ENCODE data around the gene PLCB2. TPM values are rescaled to one million over a fixed set of nuclear protein-coding genes. Genes with fewer than 3 reads are reported as not detected.

PLCB2 gene
- total RNA-seq, 3 donors from 2014 or later (not counting 1 experiment from before 2014, with no cell fraction given): 345 to 440 (median 432) TPM

DNA sequence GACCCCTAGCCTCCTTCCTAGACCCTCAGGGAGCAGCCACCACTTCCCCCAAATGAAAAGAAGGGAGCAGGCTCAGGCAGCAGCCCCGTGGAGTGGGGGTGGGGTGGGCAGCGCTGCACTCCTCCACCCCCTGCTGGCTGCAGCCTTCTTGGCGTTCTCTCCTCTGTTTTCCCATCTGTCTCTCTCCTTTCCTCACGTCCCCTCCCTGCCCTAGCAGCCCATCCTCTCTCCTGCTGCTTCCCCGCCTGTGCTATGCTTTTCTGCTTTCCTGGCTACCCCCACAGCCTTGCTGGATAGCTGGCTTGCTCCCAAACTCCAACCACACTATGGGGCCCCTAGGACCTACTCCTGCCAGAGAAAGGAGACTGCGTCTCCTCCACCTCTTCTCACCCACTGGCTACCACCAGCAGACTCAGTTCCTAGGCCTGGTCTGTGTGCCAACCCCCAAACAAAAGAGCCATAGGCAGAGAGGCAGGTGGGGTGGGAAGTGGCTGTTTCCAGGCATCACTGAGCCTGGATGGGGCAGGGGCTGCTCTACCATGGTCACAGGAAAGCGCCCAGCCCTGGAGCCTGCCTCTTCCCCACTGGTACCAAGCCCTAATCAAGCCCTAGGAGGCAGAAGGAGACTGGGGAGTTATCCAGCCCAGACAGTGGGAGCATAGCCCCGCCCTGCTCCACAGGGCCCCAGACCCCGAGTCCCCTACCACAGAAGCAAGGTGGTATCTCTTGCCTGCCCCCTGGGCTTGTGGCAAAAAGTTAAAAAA, 46.9 kb upstream of the PLCB2 start:
- TF ChIP-seq CTCF (IDR thresholded peaks at IDR 0.05): no peak
- Mint-ChIP-seq H3K27ac (no peak overlapping the region), H3K9me3 (no peaks in the 10 kb centered on the region), H3K36me3 (no peaks in the 10 kb centered on the region), H3K4me3 (no peak overlapping the region), H3K27me3 (ENCODE audit: low read depth in 2 of 2) (peaks cover 0 to 9% of the 10 kb centered on the region in 2 donors), H3K4me1 (peaks cover 10 to 21% of the 10 kb centered on the region in 2 donors)
- no peak for ATAC-seq
- WGBS (ENCODE audit: insufficient coverage): 51% methylated on average over 7 of the region's 9 CpGs
- no peak for DNase-seq
- Histone ChIP-seq H3K27me3 (ENCODE audit: control insufficient read depth, insufficient read depth, low read length) (no peaks in the 10 kb centered on the region), H3K36me3 (ENCODE audit: control insufficient read depth, insufficient read depth, low read length) (no peaks in the 10 kb centered on the region), H3K9me3 (ENCODE audit: control insufficient read depth, insufficient read depth, low read length) (no peaks in the 10 kb centered on the region), H3K4me3 (ENCODE audit: low read length) (no peak overlapping the region), H3K27ac (ENCODE audit: low read length) (no peak overlapping the region), H3K4me1 (ENCODE audit: control insufficient read depth, insufficient read depth, low read length) (peaks cover 18% of the 10 kb centered on the region)
- intact Hi-C loops (cut with micrococcal nuclease): no loop called here

GRCh38 chr15:40353697-40354096, 46.0 kb upstream of the PLCB2 start:
- Histone ChIP-seq H3K27me3 (ENCODE audit: control insufficient read depth, insufficient read depth, low read length) (no peaks in the 10 kb centered on the region), H3K4me3 (ENCODE audit: low read length) (no peak overlapping the region), H3K27ac (ENCODE audit: low read length) (no peak overlapping the region), H3K9me3 (ENCODE audit: control insufficient read depth, insufficient read depth, low read length) (no peaks in the 10 kb centered on the region), H3K36me3 (ENCODE audit: control insufficient read depth, insufficient read depth, low read length) (no peaks in the 10 kb centered on the region), H3K4me1 (ENCODE audit: control insufficient read depth, insufficient read depth, low read length) (peaks cover 14% of the 10 kb centered on the region)
- ATAC-seq: no peak
- no peaks in the 10 kb centered on the region for H3K9me3 Mint-ChIP-seq
- DNase-seq: no peak
- H3K36me3 Mint-ChIP-seq: no peaks in the 10 kb centered on the region
- H3K4me3 Mint-ChIP-seq: no peak overlapping the region
- H3K27me3 Mint-ChIP-seq (ENCODE audit: low read depth in 2 of 2): peaks cover 0 to 9% of the 10 kb centered on the region in 2 donors
- intact Hi-C loops (cut with micrococcal nuclease): no loop called here
- no peak overlapping the region for H3K27ac Mint-ChIP-seq
- no peak for TF ChIP-seq CTCF (IDR thresholded peaks at IDR 0.05)
- WGBS (ENCODE audit: insufficient coverage): 91% methylated on average over 5 of the region's 5 CpGs
- peaks cover 1 to 15% of the 10 kb centered on the region in 2 donors for H3K4me1 Mint-ChIP-seq

- DNase-seq (no peak), ATAC-seq (no peak)
- Histone ChIP-seq H3K4me1 (ENCODE audit: control insufficient read depth, insufficient read depth, low read length) (peaks cover 4% of the 10 kb centered on the region), H3K27me3 (ENCODE audit: control insufficient read depth, insufficient read depth, low read length) (no peaks in the 10 kb centered on the region), H3K36me3 (ENCODE audit: control insufficient read depth, insufficient read depth, low read length) (no peaks in the 10 kb centered on the region), H3K4me3 (ENCODE audit: low read length) (no peak overlapping the region), H3K27ac (ENCODE audit: low read length) (no peak overlapping the region), H3K9me3 (ENCODE audit: control insufficient read depth, insufficient read depth, low read length) (no peaks in the 10 kb centered on the region)
- no peak overlapping the region for H3K4me3 Mint-ChIP-seq
- peaks cover 0 to 10% of the 10 kb centered on the region in 2 donors for H3K4me1 Mint-ChIP-seq
- H3K9me3 Mint-ChIP-seq: no peaks in the 10 kb centered on the region
- no peak overlapping the region for H3K27ac Mint-ChIP-seq
- no peak for TF ChIP-seq CTCF (IDR thresholded peaks at IDR 0.05)
- peaks cover 0 to 9% of the 10 kb centered on the region in 2 donors for H3K27me3 Mint-ChIP-seq (ENCODE audit: low read depth in 2 of 2)
- 89% methylated on average over 6 of the region's 7 CpGs for WGBS (ENCODE audit: insufficient coverage)
- no peaks in the 10 kb centered on the region for H3K36me3 Mint-ChIP-seq
- intact Hi-C loops (cut with micrococcal nuclease): no loop called here
Measured at GRCh38 chr15:40352281-40352901, 44.7 kb upstream of the PLCB2 start.
